ENCODE results near the gene BMP8A. TPM values are rescaled to one million over a fixed set of nuclear protein-coding genes. Genes with fewer than 3 reads are reported as not detected.

Gene BMP8A
- total and polyA plus RNA-seq, 2 of the 8 experiments (the other 6 are each of a cell fraction or from before 2014, with no cell fraction given): 0.38 to 0.43 TPM

DNA sequence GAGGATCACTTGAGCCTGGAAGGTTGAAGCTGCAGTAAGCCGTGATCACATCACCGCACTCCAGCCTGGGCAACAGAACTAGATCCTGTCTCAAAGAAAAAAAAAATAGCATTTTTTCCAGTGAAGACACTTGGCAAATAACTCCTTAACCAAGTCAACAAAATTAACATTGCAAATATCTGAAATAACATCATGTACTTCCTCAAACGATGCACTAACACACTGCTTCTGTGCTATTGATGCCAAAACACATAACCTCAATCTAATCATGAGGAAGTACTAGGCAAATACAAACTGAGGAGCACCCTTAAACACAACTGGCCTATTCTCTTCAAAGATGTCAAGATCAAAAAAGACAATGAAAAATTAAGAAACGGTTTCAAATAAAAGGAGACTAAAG lies 52.9 kb downstream of the BMP8A start:
- H3K27me3 ChIP-seq (replicated peaks in 1 of 4; ENCODE audit: control insufficient read depth in 3 of 4, extremely low read depth in 1 of 4, insufficient read depth in 3 of 4, low read length in 3 of 4): no peaks in the 10 kb centered on the region

More for the DNA sequence above, 52.9 kb downstream of the BMP8A start:
- H4K20me1 ChIP-seq (replicated peaks in 1 of 2; ENCODE audit: control insufficient read depth in 1 of 2, insufficient read depth in 2 of 2, low read length in 2 of 2): peaks cover 0 to 2% of the 10 kb centered on the region in 2 experiments
- no peak for TF ChIP-seq KDM1A (IDR thresholded peaks at IDR 0.05; ENCODE audit: borderline replicate concordance, low read length)
- TF ChIP-seq, protein P1, sequence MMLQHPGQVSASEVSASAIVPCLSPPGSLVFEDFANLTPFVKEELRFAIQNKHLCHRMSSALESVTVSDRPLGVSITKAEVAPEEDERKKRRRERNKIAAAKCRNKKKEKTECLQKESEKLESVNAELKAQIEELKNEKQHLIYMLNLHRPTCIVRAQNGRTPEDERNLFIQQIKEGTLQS (IDR thresholded peaks at IDR 0.05; ENCODE audit: insufficient read depth, low read depth, low read length): no peak
- no peak for TF ChIP-seq NANOG (IDR thresholded peaks at IDR 0.05; ENCODE audit: insufficient read depth, low read depth, low read length, poor library complexity, severe bottlenecking)
- no peak for TF ChIP-seq BACH1 (IDR thresholded peaks at IDR 0.05; ENCODE audit: low read length)
- TF ChIP-seq TAF7 (optimal IDR thresholded peaks at IDR 0.05; ENCODE audit: borderline replicate concordance, low read depth, low read length): no peak
- no peak for TF ChIP-seq EGR1 (IDR thresholded peaks at IDR 0.05; ENCODE audit: borderline replicate concordance, low read depth, low read length)
- TF ChIP-seq MAFK (IDR thresholded peaks at IDR 0.05; ENCODE audit: low read depth, low read length): no peak
- no peak for TF ChIP-seq SP2 (IDR thresholded peaks at IDR 0.05; ENCODE audit: low read length)
- TF ChIP-seq, protein P2, sequence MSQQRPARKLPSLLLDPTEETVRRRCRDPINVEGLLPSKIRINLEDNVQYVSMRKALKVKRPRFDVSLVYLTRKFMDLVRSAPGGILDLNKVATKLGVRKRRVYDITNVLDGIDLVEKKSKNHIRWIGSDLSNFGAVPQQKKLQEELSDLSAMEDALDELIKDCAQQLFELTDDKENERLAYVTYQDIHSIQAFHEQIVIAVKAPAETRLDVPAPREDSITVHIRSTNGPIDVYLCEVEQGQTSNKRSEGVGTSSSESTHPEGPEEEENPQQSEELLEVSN (IDR thresholded peaks at IDR 0.05): no peak
- no peak for TF ChIP-seq CHD1 (IDR thresholded peaks at IDR 0.05; ENCODE audit: low read depth, low read length)
- TF ChIP-seq CBX5 (IDR thresholded peaks at IDR 0.05; ENCODE audit: low read depth, low read length): no peak
- no peak for TF ChIP-seq TAF1 (IDR thresholded peaks at IDR 0.05; ENCODE audit: low read depth, low read length)
- no peak for TF ChIP-seq FOSL1 (IDR thresholded peaks at IDR 0.05; ENCODE audit: insufficient read depth, low read depth, low read length)
- H3K4me1 ChIP-seq (replicated peaks in 1 of 4; ENCODE audit: control insufficient read depth in 3 of 4, insufficient read depth in 4 of 4, low read length in 3 of 4): no peaks in the 10 kb centered on the region
- no peaks in the 10 kb centered on the region for H3K79me1 ChIP-seq (ENCODE audit: low read depth, low read length)
- no peak overlapping the region for H3K4me3 ChIP-seq (ENCODE audit: extremely low read depth in 1 of 4, insufficient read depth in 2 of 4, low read depth in 3 of 4, low read length in 4 of 4)
- no peak overlapping the region for H4K5ac ChIP-seq (ENCODE audit: insufficient read length, low read depth, low read length)
- ChIA-PET CTCF (ENCODE audit: partially characterized antibody) (interaction anchor here (1.1 kb wide), 1 partner anchor 30 kb away, joined by 4 read pairs; no protein-coding TSS in a partner anchor), POLR2A (ENCODE audit: partially characterized antibody) (interaction anchor here (4.6 kb wide), 1 partner anchor 32 kb away, joined by 15 read pairs; the partner anchor contains the start of gene PABPC4)
- H2BK15ac ChIP-seq (ENCODE audit: low read length): no peak overlapping the region
- H2BK5ac ChIP-seq (ENCODE audit: low read depth, low read length): no peak overlapping the region
- no peak overlapping the region for H3K4ac ChIP-seq (replicated peaks; ENCODE audit: insufficient read length, low read depth, low read length)
- no peak overlapping the region for H3K56ac ChIP-seq (replicated peaks; ENCODE audit: insufficient read length, low read depth, low read length)
- H4K91ac ChIP-seq (replicated peaks; ENCODE audit: insufficient read length, low read length): no peak overlapping the region
- no peak overlapping the region for H3K23ac ChIP-seq (ENCODE audit: insufficient read length)
- DNase-seq (ENCODE audit: low read depth in 1 of 2, low spot score in 2 of 2) (no peak), FAIRE-seq (no peak)
- H2BK12ac ChIP-seq (ENCODE audit: low read depth, low read length): no peak overlapping the region
- no peaks in the 10 kb centered on the region for H3K9me3 ChIP-seq (ENCODE audit: insufficient read depth in 2 of 2, low read depth in 1 of 2, low read length in 1 of 2)
- no peak overlapping the region for H3K18ac ChIP-seq (ENCODE audit: extremely low read depth, low read length)
- 90% methylated on average over 4 of the region's 4 CpGs; no CpG with 5 or more reads in 1 of the 2 experiments for WGBS, 2 experiments (ENCODE audit: extremely low coverage in 1 of 2, insufficient coverage in 1 of 2, insufficient read length in 1 of 2, insufficient replicate concordance in 2 of 2, low coverage in 1 of 2, low lambda C conversion rate in 2 of 2, missing lambda C conversion rate in 1 of 2)
- no peak overlapping the region for H3K27ac ChIP-seq (ENCODE audit: low read depth, low read length)
- no peaks in the 10 kb centered on the region for H3K23me2 ChIP-seq (ENCODE audit: low read depth, low read length)
- no peak overlapping the region for H4K8ac ChIP-seq (ENCODE audit: extremely low read depth, insufficient read depth, low read length)
- no peak overlapping the region for H2BK20ac ChIP-seq (ENCODE audit: low read length)
- H3K4me2 ChIP-seq (ENCODE audit: insufficient read depth in 1 of 2, low read depth in 2 of 2, low read length in 2 of 2): no peak overlapping the region
- no peaks in the 10 kb centered on the region for H3K79me2 ChIP-seq (ENCODE audit: control insufficient read depth in 1 of 2, insufficient read depth in 2 of 2, low read length in 2 of 2)
- peaks cover 0 to 12% (median 3%) of the 10 kb centered on the region in 4 experiments; a peak in 5 of 8 replicates for H3K36me3 ChIP-seq (ENCODE audit: control insufficient read depth in 2 of 4, insufficient read depth in 4 of 4, low read length in 3 of 4)
- no peak overlapping the region for H2AK5ac ChIP-seq (ENCODE audit: low read depth, low read length)
- no peak overlapping the region for H2BK120ac ChIP-seq (replicated peaks; ENCODE audit: low read depth, low read length)
- no peak overlapping the region for H2AFZ ChIP-seq (ENCODE audit: low read length)
- no peak overlapping the region for H3K14ac ChIP-seq (ENCODE audit: insufficient read length)
- H3K9ac ChIP-seq (replicated peaks in 1 of 4; ENCODE audit: extremely low read depth in 1 of 4, low read depth in 3 of 4, low read length in 3 of 4): no peak overlapping the region

Measured in H1 (cell line).